GM12864 (cell line): ENCODE measurements around the gene ABHD1.

Experiments
- DNase-seq: peaks from one replicate; pipeline ENCODE4 v3.0.0-alpha.2; 2011; ENCODE audit warnings: low read depth
- H3K4me3 ChIP-seq: 2 replicates; pipeline ENCODE4 v1.5.1; 2011; ENCODE audit warnings: mild to moderate bottlenecking, low read depth, low read length, control low read depth
- CTCF ChIP-seq: IDR thresholded peaks from 2 replicates; pipeline ENCODE4 v1.5.1; 2011; ENCODE audit warnings: low read depth, mild to moderate bottlenecking, moderate library complexity, low read length, control low read depth, inconsistent platforms; ENCODE audit errors: missing control alignments

Gene ABHD1

GRCh38 chr2:27079233-27080139, 44.1 kb upstream of the ABHD1 start:
- TF ChIP-seq CTCF = no peak
- no peak overlapping the region for H3K4me3 ChIP-seq
- no peak for DNase-seq

GRCh38 chr2:27080140-27080469, 43.5 kb upstream of the ABHD1 start:
- H3K4me3 ChIP-seq = no peak overlapping the region
- no peak for TF ChIP-seq CTCF
- no peak for DNase-seq

- H3K4me3 ChIP-seq = no peak overlapping the region
- DNase-seq = no peak
- no peak for TF ChIP-seq CTCF
Observed at GRCh38 chr2:27080603-27080936, 43.0 kb upstream of the ABHD1 start.

- no peak for DNase-seq
Observed at GRCh38 chr2:27081984-27082772, 41.4 kb upstream of the ABHD1 start.

GRCh38 chr2:27082773-27083409, 40.7 kb upstream of the ABHD1 start:
- no peak for DNase-seq
- H3K4me3 ChIP-seq = no peak overlapping the region
- no peak for TF ChIP-seq CTCF

More at GRCh38 chr2:27081984-27082772, 41.4 kb upstream of the ABHD1 start:
- H3K4me3 ChIP-seq = no peak overlapping the region
- TF ChIP-seq CTCF = no peak

GRCh38 chr2:27083410-27084296, 40.0 kb upstream of the ABHD1 start:
- DNase-seq = no peak
- no peak overlapping the region for H3K4me3 ChIP-seq
- no peak for TF ChIP-seq CTCF
